SH-SY5Y (cell line): ENCODE measurements around the gene AATK.

Source experiments
- GATA2 ChIP-seq: IDR thresholded peaks from 2 replicates; pipeline ENCODE4 v1.6.1; 2011; ENCODE audit warnings: mild to moderate bottlenecking, low read depth, low read length
- GATA3 ChIP-seq: IDR thresholded peaks from 2 replicates; pipeline ENCODE4 v1.6.1; 2011; ENCODE audit warnings: low read depth, mild to moderate bottlenecking, low read length, moderate library complexity

Gene AATK

GRCh38 chr17:81073967-81074839, 91.8 kb downstream of the AATK start:
- TF ChIP-seq GATA3 (no peak), GATA2 (no peak)

GRCh38 chr17:81071761-81072741, 94.0 kb downstream of the AATK start:
- TF ChIP-seq GATA2 (no peak), GATA3 (no peak)

DNA sequence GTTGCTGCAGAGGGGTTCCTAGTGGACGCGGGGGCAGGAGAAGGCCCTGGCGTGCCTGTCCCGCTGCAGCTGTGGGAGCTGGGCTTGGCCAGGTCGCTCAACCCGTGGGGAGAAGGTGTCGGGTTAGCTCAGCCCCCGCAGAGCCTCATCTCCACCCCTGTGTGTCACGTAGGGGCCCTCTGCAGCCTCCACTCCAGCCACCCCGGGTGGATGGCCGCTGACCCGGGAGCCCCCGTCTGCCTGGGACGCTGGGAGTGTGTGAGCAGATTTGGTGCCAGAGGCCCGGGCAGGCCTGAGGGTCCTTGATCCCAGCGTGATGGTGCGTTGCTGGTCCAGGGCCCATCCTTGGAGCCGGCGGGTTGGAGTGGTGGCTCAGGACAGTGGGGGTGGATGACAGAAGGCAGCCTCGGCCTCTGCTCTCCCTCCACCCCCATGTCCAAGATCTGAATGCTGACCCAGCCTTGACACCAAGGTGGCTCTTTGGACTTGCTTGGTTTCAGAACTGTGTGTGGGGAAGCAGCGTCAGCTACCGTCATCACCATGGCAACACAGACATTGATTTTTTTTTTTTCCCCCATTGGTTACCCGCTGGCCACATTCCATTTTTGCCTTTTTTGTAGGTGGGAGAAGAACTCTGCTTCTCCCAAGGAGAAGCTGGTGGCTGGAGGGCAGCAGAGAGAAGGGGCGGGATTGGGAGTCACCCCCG, 95.3 kb downstream of the AATK start:
- TF ChIP-seq GATA3 = no peak
- TF ChIP-seq GATA2 = no peak

GRCh38 chr17:81069135-81069645, 96.8 kb downstream of the AATK start:
- TF ChIP-seq GATA2 (no peak), GATA3 (no peak)

DNA sequence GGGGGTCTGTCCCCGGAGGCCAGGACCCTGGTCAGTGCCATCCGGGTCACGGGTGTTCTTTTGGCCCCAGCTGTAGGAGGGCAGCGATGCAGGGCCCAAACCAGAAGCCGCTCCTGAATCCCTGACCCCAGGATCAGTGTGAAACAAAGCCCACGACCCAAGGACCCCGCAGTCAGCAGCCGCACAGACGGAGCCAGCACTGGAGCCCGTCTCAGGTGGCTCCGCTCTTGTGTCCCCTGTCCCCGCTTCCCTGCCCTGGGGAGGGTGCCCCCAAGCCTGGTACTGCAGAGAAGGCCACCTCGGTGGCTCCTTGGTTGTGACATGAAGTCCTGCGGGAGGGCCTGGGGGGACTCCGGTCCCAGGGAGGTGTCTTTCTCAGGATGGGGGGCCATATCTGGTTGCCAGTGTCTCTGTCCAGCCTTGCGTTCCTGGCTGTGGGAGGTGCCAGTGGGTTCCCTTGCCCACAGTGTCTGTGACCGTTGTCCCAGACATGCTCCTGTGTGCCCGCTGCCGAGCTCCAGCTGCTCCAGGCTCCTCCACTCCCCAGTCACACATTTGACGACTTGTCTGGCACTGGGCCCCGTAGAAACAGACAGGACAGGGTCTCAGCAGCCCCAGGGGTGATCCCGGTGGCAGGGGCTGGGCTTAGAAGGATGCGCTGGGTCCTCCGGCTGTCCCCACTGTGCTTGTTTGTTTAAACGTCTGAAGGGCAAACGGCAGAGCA, 97.4 kb downstream of the AATK start:
- no peak for TF ChIP-seq GATA3
- no peak for TF ChIP-seq GATA2

GRCh38 chr17:81067391-81067811, 98.6 kb downstream of the AATK start:
- TF ChIP-seq GATA2 (no peak), GATA3 (no peak)
